ENCODE results near the gene GMPR. TPM values are rescaled to one million over a fixed set of nuclear protein-coding genes. Genes with fewer than 3 reads are reported as not detected.
"Not testable (repeated sequence)": the region's sequence is repeated elsewhere in the genome, so short reads cannot be mapped to it uniquely, and the experiment has no call there.

Gene GMPR
- total RNA-seq, 6 donors from 2014 or later = 10.5 to 25.6 (median 16.4) TPM

- TF ChIP-seq EP300 (IDR thresholded peaks at IDR 0.05) (no peak), POLR2A (IDR thresholded peaks at IDR 0.05) (no peak), POLR2AphosphoS5 (IDR thresholded peaks at IDR 0.05) (no peak), CTCF (IDR thresholded peaks at IDR 0.05) (no peak)
- Histone ChIP-seq H3K36me3 (peaks cover 0 to 4% (median 0%) of the 10 kb centered on the region in 4 donors), H3K9me3 (no peaks in the 10 kb centered on the region), H3K4me3 (no peak overlapping the region), H3K4me1 (peaks cover 0 to 2% (median 0%) of the 10 kb centered on the region in 4 donors), H3K27me3 (no peaks in the 10 kb centered on the region), H3K27ac (no peak overlapping the region)
- WGBS, 2 donors = 81 to 100% methylated on average over 2 of the region's 2 CpGs
- ATAC-seq (ENCODE audit: low FRiP score in 2 of 2) (no peak), DNase-seq (no peak)
Observed at GRCh38 chr6:16264785-16265184, 26.4 kb downstream of the GMPR start.

- Histone ChIP-seq H3K9me3 (no peaks in the 10 kb centered on the region), H3K4me3 (no peak overlapping the region), H3K36me3 (peaks cover 0 to 4% (median 0%) of the 10 kb centered on the region in 4 donors), H3K4me1 (peaks cover 0 to 2% (median 0%) of the 10 kb centered on the region in 4 donors), H3K27ac (no peak overlapping the region), H3K27me3 (no peaks in the 10 kb centered on the region)
- no peak for DNase-seq
- ATAC-seq (ENCODE audit: low FRiP score in 2 of 2) = peak in 1 of 2 donors; percentile 34
- TF ChIP-seq POLR2A (IDR thresholded peaks at IDR 0.05) (no peak), CTCF (IDR thresholded peaks at IDR 0.05) (no peak)
- 96% methylated on average over 29 to 31 of the region's 31 CpGs for WGBS, 2 donors
Observed at GRCh38 chr6:16265351-16266341, 27.3 kb downstream of the GMPR start.

- no peak for TF ChIP-seq POLR2A (IDR thresholded peaks at IDR 0.05)
- no peak for TF ChIP-seq CTCF (IDR thresholded peaks at IDR 0.05)
- no peak for TF ChIP-seq POLR2AphosphoS5 (IDR thresholded peaks at IDR 0.05)
- no peak for TF ChIP-seq EP300 (IDR thresholded peaks at IDR 0.05)
- no peaks in the 10 kb centered on the region for H3K27me3 ChIP-seq
- H3K36me3 ChIP-seq = peaks cover 0 to 4% (median 0%) of the 10 kb centered on the region in 4 donors
- no peaks in the 10 kb centered on the region for H3K9me3 ChIP-seq
- 95 to 98% methylated on average over 20 to 23 of the region's 23 CpGs for WGBS, 2 donors
- H3K27ac ChIP-seq = no peak overlapping the region
- ATAC-seq (ENCODE audit: low FRiP score in 2 of 2) = no peak
- DNase-seq = no peak
- no peak overlapping the region for H3K4me3 ChIP-seq
- no peaks in the 10 kb centered on the region for H3K4me1 ChIP-seq
Observed at GRCh38 chr6:16267428-16268263, 29.3 kb downstream of the GMPR start.

GRCh38 chr6:16269442-16270070, 31.2 kb downstream of the GMPR start:
- not testable (repeated sequence) for DNase-seq; H3K9me3 ChIP-seq; H3K36me3 ChIP-seq; ATAC-seq (ENCODE audit: low FRiP score in 2 of 2); H3K27me3 ChIP-seq; H3K4me1 ChIP-seq; H3K27ac ChIP-seq; H3K4me3 ChIP-seq
- WGBS, 2 donors = 85 to 89% methylated on average over 7 of the region's 7 CpGs

Measured in upper lobe of left lung (tissue), 6 donors.